ENCODE results near the gene GALNT17.

- TF ChIP-seq, protein P1, sequence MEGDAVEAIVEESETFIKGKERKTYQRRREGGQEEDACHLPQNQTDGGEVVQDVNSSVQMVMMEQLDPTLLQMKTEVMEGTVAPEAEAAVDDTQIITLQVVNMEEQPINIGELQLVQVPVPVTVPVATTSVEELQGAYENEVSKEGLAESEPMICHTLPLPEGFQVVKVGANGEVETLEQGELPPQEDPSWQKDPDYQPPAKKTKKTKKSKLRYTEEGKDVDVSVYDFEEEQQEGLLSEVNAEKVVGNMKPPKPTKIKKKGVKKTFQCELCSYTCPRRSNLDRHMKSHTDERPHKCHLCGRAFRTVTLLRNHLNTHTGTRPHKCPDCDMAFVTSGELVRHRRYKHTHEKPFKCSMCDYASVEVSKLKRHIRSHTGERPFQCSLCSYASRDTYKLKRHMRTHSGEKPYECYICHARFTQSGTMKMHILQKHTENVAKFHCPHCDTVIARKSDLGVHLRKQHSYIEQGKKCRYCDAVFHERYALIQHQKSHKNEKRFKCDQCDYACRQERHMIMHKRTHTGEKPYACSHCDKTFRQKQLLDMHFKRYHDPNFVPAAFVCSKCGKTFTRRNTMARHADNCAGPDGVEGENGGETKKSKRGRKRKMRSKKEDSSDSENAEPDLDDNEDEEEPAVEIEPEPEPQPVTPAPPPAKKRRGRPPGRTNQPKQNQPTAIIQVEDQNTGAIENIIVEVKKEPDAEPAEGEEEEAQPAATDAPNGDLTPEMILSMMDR (IDR thresholded peaks at IDR 0.05), result no peak
- TF ChIP-seq POLR2AphosphoS5 (IDR thresholded peaks at IDR 0.05) (no peak), POLR2A (IDR thresholded peaks at IDR 0.05) (no peak)
Observed at GRCh38 chr7:71361451-71362032, 229.6 kb downstream of the GALNT17 start.

Measured in upper lobe of left lung (tissue), 4 donors.